SJCRH30 (cell line): Measurements from ENCODE around the gene CIB4. TPM values are rescaled to one million over a fixed set of nuclear protein-coding genes. Genes with fewer than 3 reads are reported as not detected.

Experiments
- DNase-seq, 2 experiments: peaks; one replicate each; pipeline ENCODE4 v3.0.0-alpha.2; 2015 to 2020
- H3K27ac ChIP-seq: fragments of 250-450 bp; sonication (Bioruptor Pico); 2 replicates; pipeline ENCODE4 v1.5.1; 2020; ENCODE audit warnings: mild to moderate bottlenecking, moderate library complexity
- H3K27me3 ChIP-seq: fragments of 250-450 bp; sonication (Bioruptor Pico); 2 replicates; pipeline ENCODE4 v1.5.1; 2020; ENCODE audit warnings: mild to moderate bottlenecking, moderate library complexity
- H3K36me3 ChIP-seq: fragments of 250-450 bp; sonication (Bioruptor Pico); 2 replicates; pipeline ENCODE4 v1.5.1; 2020; ENCODE audit warnings: mild to moderate bottlenecking, moderate library complexity
- H3K4me1 ChIP-seq: fragments of 250-450 bp; sonication (Bioruptor Pico); 2 replicates; pipeline ENCODE4 v1.5.1; 2020; ENCODE audit warnings: mild to moderate bottlenecking, moderate library complexity
- H3K4me3 ChIP-seq: fragments of 250-450 bp; sonication (Bioruptor Pico); 2 replicates; pipeline ENCODE4 v1.5.1; 2020; ENCODE audit warnings: mild to moderate bottlenecking, moderate library complexity
- H3K9me3 ChIP-seq: fragments of 250-450 bp; sonication (Bioruptor Pico); replicated peaks from 2 replicates; pipeline ENCODE4 v1.5.1; 2020; ENCODE audit warnings: mild to moderate bottlenecking, moderate library complexity
- total RNA-seq: library from RNA; depleted of rRNA; stranded (reverse); fragments of >200 nt; shearing (Covaris generic); gene quantifications from 2 replicates; pipeline ENCODE4 v1.2.3, GENCODE V29; 2014; rRNA removed

The CIB4 gene
- total RNA-seq, 1 experiment from 2014 or later = not detected

DNA sequence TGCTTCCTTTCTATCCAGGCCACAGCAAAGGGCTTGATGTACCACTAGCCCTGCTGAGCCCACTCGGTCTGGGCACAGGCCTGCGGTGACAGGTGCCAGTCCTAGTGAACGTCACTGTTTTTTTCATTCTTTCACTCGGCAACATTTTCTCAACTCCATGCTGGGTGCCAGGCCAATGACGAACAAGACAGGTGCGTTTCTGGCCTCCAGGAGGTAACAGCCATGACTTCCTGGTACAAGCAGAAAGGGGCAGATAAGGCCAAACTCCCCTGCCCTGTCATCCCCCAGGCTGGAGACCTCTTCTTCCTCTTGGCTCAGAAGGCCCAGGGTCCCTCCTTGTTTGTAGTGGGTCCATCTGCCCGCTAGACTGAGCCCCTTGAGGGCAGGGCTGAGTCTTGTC lies 107.5 kb downstream of the CIB4 start:
- Histone ChIP-seq H3K27me3 (peaks cover 9% of the 10 kb centered on the region), H3K4me1 (peaks cover 15% of the 10 kb centered on the region), H3K4me3 (no peak overlapping the region), H3K9me3 (no peaks in the 10 kb centered on the region), H3K27ac (peak overlapping the region; percentile 48), H3K36me3 (no peaks in the 10 kb centered on the region)
- peak; percentile 53 to 68 for DNase-seq

DNA sequence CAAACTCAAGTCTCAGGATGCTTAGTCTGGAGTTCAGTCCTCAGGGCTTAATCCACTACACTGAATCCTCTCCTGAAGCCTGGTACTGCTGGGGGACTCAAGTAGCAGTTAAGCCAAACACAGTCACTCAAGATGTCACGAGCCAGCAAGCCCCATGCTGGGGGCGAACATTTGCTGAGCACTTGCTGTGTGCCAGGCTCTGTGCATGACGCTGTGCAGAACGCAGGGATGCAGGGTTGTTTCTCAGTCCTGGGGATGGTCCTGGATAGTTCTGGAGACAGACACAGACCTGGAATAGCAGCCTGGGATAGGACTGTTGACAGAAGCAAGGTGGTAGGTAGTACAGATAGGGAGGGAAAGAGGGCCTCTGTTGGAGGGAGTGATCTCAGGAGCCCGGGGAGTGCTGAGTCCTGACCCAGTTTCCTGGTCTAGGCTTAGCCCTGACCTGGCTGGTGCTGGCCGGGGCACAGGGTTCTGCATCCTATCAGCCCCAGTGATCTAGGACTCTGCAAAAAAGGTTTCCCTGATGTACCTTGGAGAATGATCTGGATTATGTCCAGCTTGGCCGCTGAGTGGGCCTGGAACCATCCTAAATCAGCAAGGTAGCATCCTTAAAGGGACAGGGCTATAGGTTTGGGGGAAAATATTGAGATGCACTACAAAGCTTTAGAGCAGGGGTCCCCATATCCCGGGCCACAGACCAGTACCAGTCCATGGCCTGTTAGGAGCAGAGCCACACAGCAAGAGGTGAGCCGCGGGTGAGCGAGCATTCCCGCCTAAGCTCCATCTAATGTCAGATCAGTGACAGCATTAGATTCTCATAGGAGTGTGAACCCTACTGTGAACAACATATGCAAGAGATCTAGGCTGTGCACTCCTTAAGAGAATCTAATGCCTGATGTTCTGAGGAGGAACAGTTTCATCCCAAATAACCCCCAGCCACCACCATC lies 108.6 kb downstream of the CIB4 start:
- H3K9me3 ChIP-seq = no peaks in the 10 kb centered on the region
- no peak overlapping the region for H3K27ac ChIP-seq
- no peaks in the 10 kb centered on the region for H3K36me3 ChIP-seq
- no peak for DNase-seq
- H3K27me3 ChIP-seq = peaks cover 9% of the 10 kb centered on the region
- no peak overlapping the region for H3K4me3 ChIP-seq
- H3K4me1 ChIP-seq = peaks cover 15% of the 10 kb centered on the region

Other genes starting within 250 kb of the CIB4 start
- gene DRC1, start 239.4 kb downstream of the CIB4 start, total RNA-seq = 0.24 and 0.30 TPM in 2 replicates
- gene OTOF, start 163.2 kb downstream of the CIB4 start, total RNA-seq = 0.08 TPM in 1 of 2 replicates, not detected in the other
- gene KCNK3, start 51.4 kb upstream of the CIB4 start, total RNA-seq = 0.02 and 0.08 TPM in 2 replicates
- gene SLC35F6, start 122.9 kb upstream of the CIB4 start, total RNA-seq = 37.8 and 40.6 TPM in 2 replicates
- gene CENPA, start 144.7 kb upstream of the CIB4 start, total RNA-seq = 50.2 and 52.9 TPM in 2 replicates
- gene DPYSL5, start 206.8 kb upstream of the CIB4 start, total RNA-seq = 1.2 TPM in 2 replicates